MM.1S (cell line): ENCODE results near the gene NRP2.
A peak's percentile ranks its signal among the peaks of the same experiment; 100 is the strongest.

Experiments used
- DNase-seq: peaks from one replicate; pipeline ENCODE4 v3.0.0-alpha.2; 2015
- H2AFZ ChIP-seq: fragments of 300-600 bp; sonication (generic); 2 replicates; pipeline ENCODE4 v1.6.0; 2016; ENCODE audit warnings: antibody characterized with exemption, low read length
- H3F3A ChIP-seq: fragments of 300-600 bp; sonication (generic); 2 replicates; pipeline ENCODE4 v1.6.1; 2016; ENCODE audit warnings: mild to moderate bottlenecking, antibody characterized with exemption, low read length, moderate library complexity, mixed read lengths; ENCODE audit not compliant: insufficient read depth
- H3K27ac ChIP-seq: fragments of 300-600 bp; sonication (generic); 2 replicates; pipeline ENCODE4 v1.5.1; 2016; ENCODE audit warnings: mild to moderate bottlenecking, low read length
- H3K27me3 ChIP-seq: fragments of 300-600 bp; sonication (generic); replicated peaks from 2 replicates; pipeline ENCODE4 v1.6.0; 2016; ENCODE audit warnings: low read length; ENCODE audit not compliant: insufficient read depth
- H3K36me3 ChIP-seq: fragments of 300-600 bp; sonication (generic); replicated peaks from 2 replicates; pipeline ENCODE4 v1.6.1; 2016; ENCODE audit warnings: mild to moderate bottlenecking, low read length, mixed read lengths; ENCODE audit not compliant: insufficient read depth
- H3K4me1 ChIP-seq: fragments of 300-600 bp; sonication (generic); 2 replicates; pipeline ENCODE4 v1.6.1; 2016; ENCODE audit warnings: low read length, mixed read lengths
- H3K4me2 ChIP-seq: fragments of 300-600 bp; sonication (generic); 2 replicates; pipeline ENCODE4 v1.6.0; 2016; ENCODE audit warnings: low read depth, low read length
- H3K4me3 ChIP-seq: fragments of 300-600 bp; sonication (generic); 2 replicates; pipeline ENCODE4 v1.5.1; 2016; ENCODE audit warnings: low read length, mixed read lengths
- H3K79me2 ChIP-seq: fragments of 300-600 bp; sonication (generic); 2 replicates; pipeline ENCODE4 v1.6.1; 2016; ENCODE audit warnings: mixed run types, low read length, mixed read lengths
- H3K9ac ChIP-seq: fragments of 300-600 bp; sonication (generic); 2 replicates; pipeline ENCODE4 v1.6.1; 2016; ENCODE audit warnings: low read length, mixed read lengths
- H3K9me2 ChIP-seq: fragments of 300-600 bp; sonication (generic); replicated peaks from 2 replicates; pipeline ENCODE4 v1.6.1; 2016; ENCODE audit warnings: mild to moderate bottlenecking, low read length, mixed read lengths; ENCODE audit not compliant: insufficient read depth
- H3K9me3 ChIP-seq: fragments of 300-600 bp; sonication (generic); replicated peaks from 2 replicates; pipeline ENCODE4 v1.6.1; 2016; ENCODE audit warnings: mild to moderate bottlenecking, low read length, mixed read lengths; ENCODE audit not compliant: insufficient read depth
- H4K20me1 ChIP-seq: fragments of 300-600 bp; sonication (generic); 2 replicates; pipeline ENCODE4 v1.6.1; 2016; ENCODE audit warnings: mild to moderate bottlenecking, low read length, moderate library complexity, mixed read lengths; ENCODE audit not compliant: insufficient read depth
- CTCF ChIP-seq: fragments of 300-600 bp; sonication (generic); IDR thresholded peaks from 2 replicates; pipeline ENCODE4 v1.5.1; 2016; ENCODE audit warnings: antibody characterized with exemption, low read length, mixed read lengths
- EZH2 ChIP-seq: fragments of 300-600 bp; sonication (generic); optimal IDR thresholded peaks from 2 replicates; pipeline ENCODE3; 2017; ENCODE audit warnings: low read depth, mild to moderate bottlenecking, antibody characterized with exemption, low read length, mixed read lengths
- EZH2phosphoT487 ChIP-seq: fragments of 300-600 bp; sonication (generic); IDR thresholded peaks from 2 replicates; pipeline ENCODE4 v1.6.1; 2018; ENCODE audit warnings: antibody characterized with exemption, low read length

NRP2 gene

DNA sequence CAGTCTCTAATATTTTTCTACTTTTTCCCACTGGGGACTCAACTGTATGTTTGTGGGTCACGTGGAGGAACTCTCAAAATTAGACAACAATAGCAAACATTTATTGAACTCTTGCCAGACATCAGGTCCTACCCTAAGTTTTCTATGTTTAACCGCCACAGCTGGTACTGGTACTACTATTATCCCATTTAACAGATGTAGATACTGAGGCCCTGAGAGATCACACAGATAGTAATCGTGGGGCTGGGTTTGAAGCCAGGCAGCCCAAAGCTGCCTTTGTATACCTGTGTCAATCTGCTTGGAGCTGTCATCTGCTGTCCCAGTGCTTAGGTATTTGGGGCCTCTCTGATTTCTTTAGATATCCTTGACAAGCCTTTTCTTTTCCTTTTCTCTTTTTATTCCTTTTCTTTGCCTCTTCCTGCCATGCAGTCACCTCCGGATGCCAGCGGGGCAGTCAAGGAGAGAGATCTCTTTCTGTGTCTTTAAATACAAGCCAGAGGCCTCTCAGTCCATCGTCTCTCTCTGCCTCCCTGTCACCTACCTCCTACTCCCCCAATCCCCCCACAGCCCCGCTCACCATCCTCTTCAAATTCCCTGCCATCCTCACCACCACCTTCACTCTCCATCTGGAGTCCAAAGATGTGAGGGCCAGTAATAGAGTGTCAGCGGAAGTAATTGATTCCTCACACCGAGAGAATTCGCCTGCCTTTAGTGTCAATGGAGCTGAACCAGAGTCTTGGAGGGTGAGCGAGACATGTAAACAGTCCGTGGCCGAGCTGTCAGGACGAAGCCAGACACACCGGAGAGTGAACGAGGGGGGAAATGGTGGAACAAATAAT lies 23.4 kb downstream of the NRP2 start:
- H3K9ac ChIP-seq: no peak overlapping the region
- no peak overlapping the region for H3K27ac ChIP-seq
- H3K9me2 ChIP-seq: no peaks in the 10 kb centered on the region
- no peaks in the 10 kb centered on the region for H4K20me1 ChIP-seq
- no peaks in the 10 kb centered on the region for H3K9me3 ChIP-seq
- H3K36me3 ChIP-seq: no peaks in the 10 kb centered on the region
- H3K4me1 ChIP-seq: no peaks in the 10 kb centered on the region
- no peak overlapping the region for H3K4me2 ChIP-seq
- no peaks in the 10 kb centered on the region for H3K27me3 ChIP-seq
- H3K79me2 ChIP-seq: no peaks in the 10 kb centered on the region
- no peak for DNase-seq
- no peak overlapping the region for H3K4me3 ChIP-seq
- no peak overlapping the region for H2AFZ ChIP-seq
- TF ChIP-seq EZH2 (no peak), EZH2phosphoT487 (no peak), CTCF (no peak)
- H3F3A ChIP-seq: no peaks in the 10 kb centered on the region

DNA sequence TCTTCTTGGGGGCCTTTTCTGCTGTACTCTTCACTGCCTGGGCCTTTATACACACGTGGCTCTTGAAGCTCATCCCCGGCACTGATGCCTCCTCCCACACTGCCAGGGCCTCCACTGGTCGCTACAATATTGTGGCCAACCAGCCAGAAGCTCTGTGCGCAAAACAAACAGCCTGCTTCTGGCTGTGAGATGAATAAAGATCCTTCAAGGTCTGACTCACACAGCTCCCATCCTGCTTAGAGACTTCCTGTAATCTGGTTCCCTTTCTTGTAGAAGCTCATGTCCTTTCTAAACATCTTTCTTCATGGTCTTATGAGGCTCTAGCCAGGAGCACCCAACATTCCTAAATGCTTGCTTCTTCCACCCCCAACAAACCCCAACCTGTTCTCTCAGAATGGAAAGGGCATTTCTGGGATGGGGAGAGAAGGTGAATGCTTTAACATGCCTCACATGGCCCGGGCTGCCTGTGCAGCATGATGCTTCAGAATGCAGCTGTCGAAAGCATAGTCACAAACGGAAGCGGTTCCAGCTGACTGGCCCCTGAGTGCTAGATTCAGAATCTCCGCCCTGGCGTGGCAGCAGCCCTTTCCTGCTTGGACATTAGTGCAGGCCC lies 24.6 kb downstream of the NRP2 start:
- no peak overlapping the region for H3K4me3 ChIP-seq
- no peaks in the 10 kb centered on the region for H3K79me2 ChIP-seq
- no peaks in the 10 kb centered on the region for H3K36me3 ChIP-seq
- no peaks in the 10 kb centered on the region for H3K4me1 ChIP-seq
- no peaks in the 10 kb centered on the region for H3K9me2 ChIP-seq
- no peaks in the 10 kb centered on the region for H3K9me3 ChIP-seq
- H3K27ac ChIP-seq: peak overlapping the region; percentile 38; the same call in 1 of the 2 replicates
- no peaks in the 10 kb centered on the region for H3F3A ChIP-seq
- TF ChIP-seq CTCF: no peak
- no peak for TF ChIP-seq EZH2phosphoT487
- TF ChIP-seq EZH2: no peak
- peak overlapping the region; percentile 51; the same call in 1 of the 2 replicates for H2AFZ ChIP-seq
- H4K20me1 ChIP-seq: no peaks in the 10 kb centered on the region
- H3K27me3 ChIP-seq: no peaks in the 10 kb centered on the region
- no peak overlapping the region for H3K9ac ChIP-seq
- H3K4me2 ChIP-seq: 0 out of 2 replicates have a peak overlapping the region, but pooled peaks have one; percentile 9
- DNase-seq: peak; percentile 32

- no peaks in the 10 kb centered on the region for H3K9me3 ChIP-seq
- no peaks in the 10 kb centered on the region for H3K79me2 ChIP-seq
- no peaks in the 10 kb centered on the region for H4K20me1 ChIP-seq
- no peak overlapping the region for H3K9ac ChIP-seq
- no peak overlapping the region for H3K4me3 ChIP-seq
- H2AFZ ChIP-seq: no peak overlapping the region
- TF ChIP-seq EZH2phosphoT487: no peak
- no peak for TF ChIP-seq EZH2
- no peak for TF ChIP-seq CTCF
- no peak overlapping the region for H3K27ac ChIP-seq
- no peaks in the 10 kb centered on the region for H3K36me3 ChIP-seq
- no peaks in the 10 kb centered on the region for H3K27me3 ChIP-seq
- H3K4me1 ChIP-seq: no peaks in the 10 kb centered on the region
- no peak for DNase-seq
- H3F3A ChIP-seq: no peaks in the 10 kb centered on the region
- H3K4me2 ChIP-seq: no peak overlapping the region
- no peaks in the 10 kb centered on the region for H3K9me2 ChIP-seq
Observed at GRCh38 chr2:205708231-205708631, 25.9 kb downstream of the NRP2 start.
